GM12864 (cell line): ENCODE results near the gene ZNF18.
A peak's percentile ranks its signal among the peaks of the same experiment; 100 is the strongest.

ENCODE experiments used
- DNase-seq: peaks from one replicate; pipeline ENCODE4 v3.0.0-alpha.2; 2011; ENCODE audit warnings: low read depth
- H3K4me3 ChIP-seq: 2 replicates; pipeline ENCODE4 v1.5.1; 2011; ENCODE audit warnings: mild to moderate bottlenecking, low read depth, low read length, control low read depth
- CTCF ChIP-seq: IDR thresholded peaks from 2 replicates; pipeline ENCODE4 v1.5.1; 2011; ENCODE audit warnings: low read depth, mild to moderate bottlenecking, moderate library complexity, low read length, control low read depth, inconsistent platforms; ENCODE audit errors: missing control alignments

The ZNF18 gene

GRCh38 chr17:12020642-12021622 lies 23.7 kb upstream of the ZNF18 start, which contains the start of gene MAP2K4:
MAP2K4 (plus strand) TSS chr17:12020877; CDS start chr17:12020887, 10 bp downstream.
- peak; percentile 35 for DNase-seq
- peak within 1 kb of the TSS; percentile 82 for H3K4me3 ChIP-seq
- no peak for TF ChIP-seq CTCF

GRCh38 chr17:12007466-12007865 lies 10.2 kb upstream of the ZNF18 start:
- no peak overlapping the region for H3K4me3 ChIP-seq
- no peak for TF ChIP-seq CTCF
- no peak for DNase-seq

GRCh38 chr17:11999696-12000095 lies 2.4 kb upstream of the ZNF18 start:
- DNase-seq = no peak
- no peak overlapping the region for H3K4me3 ChIP-seq
- TF ChIP-seq CTCF = no peak

GRCh38 chr17:11997972-11998233 lies 628 bp upstream of the ZNF18 start:
- no peak for DNase-seq
- TF ChIP-seq CTCF = no peak
- H3K4me3 ChIP-seq = peak overlapping the region; percentile 78

GRCh38 chr17:11996722-11997146 lies 541 bp downstream of the ZNF18 start:
- peak overlapping the region; percentile 95 for H3K4me3 ChIP-seq
- TF ChIP-seq CTCF = no peak
- DNase-seq = peak; percentile 31

- DNase-seq = no peak
- TF ChIP-seq CTCF = no peak
- H3K4me3 ChIP-seq = no peak overlapping the region
Observed at GRCh38 chr17:11991461-11991860, 5.8 kb downstream of the ZNF18 start.
